Heart left ventricle (tissue), 13 donors: Measurements from ENCODE around the gene NETO2.

ENCODE experiments used
- POLR2A ChIP-seq, 2 donors: fragments of 450-650 bp; IDR thresholded peaks; one replicate each; pipeline ENCODE4 v1.6.1; 2017; ENCODE audit warnings: antibody characterized with exemption in 2 of 2, mild to moderate bottlenecking in 2 of 2, moderate library complexity in 2 of 2
- TF ChIP-seq, protein P1 (sequence below), 12 donors: fragments of 200-600 bp; sonication (generic) in 4 of 12; IDR thresholded peaks; one replicate each; pipeline versions ENCODE4 v1.5.0 to v1.8.0; 2018 to 2022; ENCODE audit warnings: antibody characterized with exemption in 12 of 12, mild to moderate bottlenecking in 5 of 12
- donor health status: ischemic (EF 13 %, LVEDD 7.1; RV severe dilation, severe dysfunction).
- donor health status: DM: no; HTN: yes; CAD: no.
- donor health status: DM: no; HTN: no; CAD: no.
- donor health status: ischemic (EF 25% LVEDD 6.9; RV normal size, moderate dysfunction).
- donor health status: ischemic (EF 25% LVEDD 5.7; RV mildly dilated, moderate dysfunction).
- donor health status: ischemic (EF 35%, LVEDD 5.7; RV mildly dilated, moderate dysfunction).
- donor health status: nonischemic (EF 11% LVEDD 7.7; RV severe dilation, severe dysfunction).
- donor health status: DM: yes; HTN: yes; CAD: no.
- donor health status: PGD.
- donor health status: ischemic (EF 29% LVEDD 5.4; RV normal size, mild dysfunction).
- donor health status: nonischemic (EF 23%, LVEDD 6.1; RV moderate dilation, normal function).

DNA sequence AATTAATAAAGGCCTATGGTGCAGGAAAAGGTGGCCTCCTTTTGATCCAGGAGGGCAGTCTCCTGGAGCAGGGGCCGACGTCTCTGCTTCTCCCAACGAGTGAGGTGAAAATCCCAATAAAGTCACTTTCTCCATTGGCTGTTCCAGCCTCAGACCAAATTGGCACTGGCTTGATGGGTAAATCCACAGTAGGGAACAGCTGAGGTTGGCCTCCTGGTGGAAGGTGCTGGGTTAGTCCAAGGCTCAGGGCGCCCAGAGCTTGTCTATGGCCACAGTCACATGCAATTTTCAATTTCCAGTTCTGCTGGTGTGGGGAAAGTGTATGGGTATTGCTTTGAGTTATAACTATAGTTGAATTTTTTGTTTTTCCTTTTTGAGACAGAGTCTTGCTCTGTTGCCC, 79.0 kb downstream of the NETO2 start:
- TF ChIP-seq, protein P1, sequence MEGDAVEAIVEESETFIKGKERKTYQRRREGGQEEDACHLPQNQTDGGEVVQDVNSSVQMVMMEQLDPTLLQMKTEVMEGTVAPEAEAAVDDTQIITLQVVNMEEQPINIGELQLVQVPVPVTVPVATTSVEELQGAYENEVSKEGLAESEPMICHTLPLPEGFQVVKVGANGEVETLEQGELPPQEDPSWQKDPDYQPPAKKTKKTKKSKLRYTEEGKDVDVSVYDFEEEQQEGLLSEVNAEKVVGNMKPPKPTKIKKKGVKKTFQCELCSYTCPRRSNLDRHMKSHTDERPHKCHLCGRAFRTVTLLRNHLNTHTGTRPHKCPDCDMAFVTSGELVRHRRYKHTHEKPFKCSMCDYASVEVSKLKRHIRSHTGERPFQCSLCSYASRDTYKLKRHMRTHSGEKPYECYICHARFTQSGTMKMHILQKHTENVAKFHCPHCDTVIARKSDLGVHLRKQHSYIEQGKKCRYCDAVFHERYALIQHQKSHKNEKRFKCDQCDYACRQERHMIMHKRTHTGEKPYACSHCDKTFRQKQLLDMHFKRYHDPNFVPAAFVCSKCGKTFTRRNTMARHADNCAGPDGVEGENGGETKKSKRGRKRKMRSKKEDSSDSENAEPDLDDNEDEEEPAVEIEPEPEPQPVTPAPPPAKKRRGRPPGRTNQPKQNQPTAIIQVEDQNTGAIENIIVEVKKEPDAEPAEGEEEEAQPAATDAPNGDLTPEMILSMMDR (IDR thresholded peaks at IDR 0.05) = no peak
- TF ChIP-seq POLR2A (IDR thresholded peaks at IDR 0.05) = no peak
